Suprapubic skin (tissue), 4 donors: ENCODE results near the gene COL19A1. TPM values are rescaled to one million over a fixed set of nuclear protein-coding genes. Genes with fewer than 3 reads are reported as not detected.

Experiments used
- DNase-seq, 2 donors: peaks; one replicate each; pipeline ENCODE4 v3.0.0-alpha.2; 2019; ENCODE audit warnings: low spot score in 2 of 2
- H3K27ac ChIP-seq: fragments of 200-600 bp; sonication (generic); one replicate; pipeline ENCODE4 v1.5.1; 2019
- H3K27me3 ChIP-seq: fragments of 200-600 bp; sonication (generic); one replicate; pipeline ENCODE4 v1.5.1; 2019
- H3K36me3 ChIP-seq: fragments of 200-600 bp; sonication (generic); one replicate; pipeline ENCODE4 v1.5.1; 2019
- H3K4me1 ChIP-seq: fragments of 200-600 bp; sonication (generic); one replicate; pipeline ENCODE4 v1.5.1; 2019
- H3K4me3 ChIP-seq: fragments of 200-600 bp; sonication (generic); one replicate; pipeline ENCODE4 v1.5.1; 2019; ENCODE audit warnings: mild to moderate bottlenecking
- H3K9me3 ChIP-seq: fragments of 200-600 bp; sonication (generic); one replicate; pipeline ENCODE4 v1.5.1; 2019
- EP300 ChIP-seq: sonication (generic); formaldehyde crosslinking; IDR thresholded peaks from one replicate; pipeline ENCODE4 v1.6.1; 2017; ENCODE audit warnings: antibody characterized with exemption
- POLR2A ChIP-seq, 2 donors: fragments of 450-650 bp; IDR thresholded peaks; one replicate each; pipeline ENCODE4 v1.6.1; 2017; ENCODE audit warnings: antibody characterized with exemption in 2 of 2, mild to moderate bottlenecking in 2 of 2, moderate library complexity in 2 of 2
- POLR2AphosphoS5 ChIP-seq, 3 donors: sonication (generic); formaldehyde crosslinking; IDR thresholded peaks; one replicate each; pipeline ENCODE4 v1.6.1; 2017; ENCODE audit warnings: antibody characterized with exemption in 3 of 3
- WGBS: methylation state at CpG from one replicate; pipeline ENCODE4 v1.1.5; 2018; 5-methylcytosine and 5-hydroxymethylcytosine counted together
- total RNA-seq, 4 donors: library from RNA; depleted of rRNA; stranded (reverse); fragments of >200 nt; gene quantifications; one replicate each; pipeline ENCODE4 v1.1.0, GENCODE V29; 2016
- TF ChIP-seq, protein P1 (sequence below), 2 donors: fragments of 200-600 bp in 1 of 2; fragments of 450-650 bp in 1 of 2; sonication (generic) in 1 of 2; IDR thresholded peaks; one replicate each; pipeline ENCODE4 v1.5.1; 2016 to 2019; ENCODE audit warnings: antibody characterized with exemption in 2 of 2, mild to moderate bottlenecking in 1 of 2, moderate library complexity in 1 of 2

Gene COL19A1
- total RNA-seq, 4 donors from 2014 or later, result 0.10 TPM; not detected in 3

DNA sequence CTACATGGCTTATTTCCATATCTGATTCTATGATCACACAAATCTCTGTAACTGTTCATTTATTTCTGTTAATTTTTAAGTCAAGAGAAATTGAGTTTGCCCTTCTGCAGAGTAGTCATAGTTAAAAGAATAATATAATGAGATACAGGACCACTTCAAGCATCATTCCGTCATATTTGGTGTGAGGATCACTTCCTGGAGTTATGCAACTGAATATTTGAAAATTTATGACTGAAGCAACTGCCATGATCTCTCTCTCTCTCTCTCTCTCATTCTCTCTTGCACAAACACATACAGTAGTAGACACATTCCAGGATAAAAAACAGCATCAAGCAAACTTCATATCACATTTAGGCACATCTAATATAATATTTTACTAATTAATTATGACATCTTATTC, 320.1 kb downstream of the COL19A1 start:
- Histone ChIP-seq H3K4me1 (no peaks in the 10 kb centered on the region), H3K27me3 (no peaks in the 10 kb centered on the region), H3K27ac (no peak overlapping the region), H3K4me3 (no peak overlapping the region), H3K9me3 (no peaks in the 10 kb centered on the region), H3K36me3 (no peaks in the 10 kb centered on the region)
- no peak for DNase-seq
- no peak for TF ChIP-seq POLR2A (IDR thresholded peaks at IDR 0.05)
- no peak for TF ChIP-seq EP300
- TF ChIP-seq, protein P1, sequence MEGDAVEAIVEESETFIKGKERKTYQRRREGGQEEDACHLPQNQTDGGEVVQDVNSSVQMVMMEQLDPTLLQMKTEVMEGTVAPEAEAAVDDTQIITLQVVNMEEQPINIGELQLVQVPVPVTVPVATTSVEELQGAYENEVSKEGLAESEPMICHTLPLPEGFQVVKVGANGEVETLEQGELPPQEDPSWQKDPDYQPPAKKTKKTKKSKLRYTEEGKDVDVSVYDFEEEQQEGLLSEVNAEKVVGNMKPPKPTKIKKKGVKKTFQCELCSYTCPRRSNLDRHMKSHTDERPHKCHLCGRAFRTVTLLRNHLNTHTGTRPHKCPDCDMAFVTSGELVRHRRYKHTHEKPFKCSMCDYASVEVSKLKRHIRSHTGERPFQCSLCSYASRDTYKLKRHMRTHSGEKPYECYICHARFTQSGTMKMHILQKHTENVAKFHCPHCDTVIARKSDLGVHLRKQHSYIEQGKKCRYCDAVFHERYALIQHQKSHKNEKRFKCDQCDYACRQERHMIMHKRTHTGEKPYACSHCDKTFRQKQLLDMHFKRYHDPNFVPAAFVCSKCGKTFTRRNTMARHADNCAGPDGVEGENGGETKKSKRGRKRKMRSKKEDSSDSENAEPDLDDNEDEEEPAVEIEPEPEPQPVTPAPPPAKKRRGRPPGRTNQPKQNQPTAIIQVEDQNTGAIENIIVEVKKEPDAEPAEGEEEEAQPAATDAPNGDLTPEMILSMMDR (IDR thresholded peaks at IDR 0.05), result no peak
- no peak for TF ChIP-seq POLR2AphosphoS5 (IDR thresholded peaks at IDR 0.05)
- WGBS, result 51% methylated on average over 1 of the region's 1 CpG

- no peak for TF ChIP-seq POLR2A (IDR thresholded peaks at IDR 0.05)
- TF ChIP-seq EP300, result no peak
- TF ChIP-seq, protein P1 (IDR thresholded peaks at IDR 0.05), result no peak
- TF ChIP-seq POLR2AphosphoS5 (IDR thresholded peaks at IDR 0.05), result no peak
- Histone ChIP-seq H3K4me3 (no peak overlapping the region), H3K4me1 (no peaks in the 10 kb centered on the region), H3K9me3 (no peaks in the 10 kb centered on the region), H3K36me3 (no peaks in the 10 kb centered on the region), H3K27me3 (peaks cover 2% of the 10 kb centered on the region), H3K27ac (no peak overlapping the region)
- no peak for DNase-seq
- 74% methylated on average over 6 of the region's 6 CpGs for WGBS
Measured at GRCh38 chr6:70188202-70188601, 321.8 kb downstream of the COL19A1 start.

DNA sequence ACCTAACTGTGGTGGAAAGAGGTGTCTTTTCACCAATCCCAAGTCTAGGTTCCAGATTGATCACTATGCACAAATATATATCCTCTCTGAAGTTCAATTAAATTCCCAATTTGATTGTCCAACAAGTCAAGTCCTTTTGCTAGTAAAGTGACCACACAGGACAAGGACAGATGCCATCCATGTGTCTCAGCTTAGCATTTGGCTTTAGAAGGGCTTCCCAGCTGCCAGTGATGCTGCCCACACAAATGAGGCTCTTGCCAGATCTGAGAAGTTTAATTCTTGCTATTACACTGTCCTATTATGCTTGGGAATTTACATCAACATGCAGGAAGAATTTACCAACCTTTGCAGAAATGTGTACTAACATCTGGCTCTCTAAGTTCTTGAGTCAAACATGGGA, 328.1 kb downstream of the COL19A1 start:
- Histone ChIP-seq H3K27ac (no peak overlapping the region), H3K4me3 (no peak overlapping the region), H3K9me3 (no peaks in the 10 kb centered on the region), H3K27me3 (peaks cover 4% of the 10 kb centered on the region), H3K4me1 (no peaks in the 10 kb centered on the region), H3K36me3 (no peaks in the 10 kb centered on the region)
- TF ChIP-seq POLR2A (IDR thresholded peaks at IDR 0.05) (no peak), EP300 (no peak), POLR2AphosphoS5 (IDR thresholded peaks at IDR 0.05) (no peak)
- TF ChIP-seq, protein P1 (IDR thresholded peaks at IDR 0.05), result no peak
- DNase-seq, result no peak

GRCh38 chr6:70196531-70196930, 330.2 kb downstream of the COL19A1 start:
- Histone ChIP-seq H3K9me3 (no peaks in the 10 kb centered on the region), H3K36me3 (no peaks in the 10 kb centered on the region), H3K27me3 (peaks cover 4% of the 10 kb centered on the region), H3K4me1 (no peaks in the 10 kb centered on the region), H3K27ac (no peak overlapping the region), H3K4me3 (no peak overlapping the region)
- DNase-seq, result no peak
- TF ChIP-seq EP300 (no peak), POLR2AphosphoS5 (IDR thresholded peaks at IDR 0.05) (no peak), POLR2A (IDR thresholded peaks at IDR 0.05) (no peak)
- TF ChIP-seq, protein P1 (IDR thresholded peaks at IDR 0.05), result no peak
- 79% methylated on average over 2 of the region's 2 CpGs for WGBS

DNA sequence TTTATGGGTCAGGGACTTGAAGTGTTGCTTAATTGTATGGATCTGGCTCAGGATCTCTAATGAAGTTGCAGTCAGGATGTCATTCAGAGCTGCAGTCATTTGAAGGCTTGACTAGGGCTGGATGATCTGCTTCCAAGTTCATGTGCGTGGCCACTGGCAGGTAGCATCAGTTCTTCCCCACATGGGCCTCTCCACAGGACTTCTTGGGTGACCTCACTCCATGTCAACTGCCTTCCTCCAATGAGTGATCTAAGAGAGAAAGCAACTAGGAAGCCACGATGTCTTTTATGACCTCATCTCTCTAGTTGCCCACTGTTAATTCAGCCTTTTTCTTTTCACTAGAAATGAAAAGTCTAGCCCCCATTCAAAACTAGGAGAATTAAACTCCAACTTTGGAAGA, 332.4 kb downstream of the COL19A1 start:
- Histone ChIP-seq H3K4me1 (no peaks in the 10 kb centered on the region), H3K9me3 (no peaks in the 10 kb centered on the region), H3K27ac (no peak overlapping the region), H3K36me3 (no peaks in the 10 kb centered on the region), H3K27me3 (no peaks in the 10 kb centered on the region), H3K4me3 (no peak overlapping the region)
- TF ChIP-seq, protein P1 (IDR thresholded peaks at IDR 0.05), result no peak
- TF ChIP-seq POLR2AphosphoS5 (IDR thresholded peaks at IDR 0.05) (no peak), POLR2A (IDR thresholded peaks at IDR 0.05) (no peak), EP300 (no peak)
- DNase-seq, result no peak
- WGBS, result 70% methylated on average over 2 of the region's 2 CpGs
